ENCODE results near the gene VKORC1.
A peak's percentile ranks its signal among the peaks of the same experiment; 100 is the strongest.

VKORC1 gene

DNA sequence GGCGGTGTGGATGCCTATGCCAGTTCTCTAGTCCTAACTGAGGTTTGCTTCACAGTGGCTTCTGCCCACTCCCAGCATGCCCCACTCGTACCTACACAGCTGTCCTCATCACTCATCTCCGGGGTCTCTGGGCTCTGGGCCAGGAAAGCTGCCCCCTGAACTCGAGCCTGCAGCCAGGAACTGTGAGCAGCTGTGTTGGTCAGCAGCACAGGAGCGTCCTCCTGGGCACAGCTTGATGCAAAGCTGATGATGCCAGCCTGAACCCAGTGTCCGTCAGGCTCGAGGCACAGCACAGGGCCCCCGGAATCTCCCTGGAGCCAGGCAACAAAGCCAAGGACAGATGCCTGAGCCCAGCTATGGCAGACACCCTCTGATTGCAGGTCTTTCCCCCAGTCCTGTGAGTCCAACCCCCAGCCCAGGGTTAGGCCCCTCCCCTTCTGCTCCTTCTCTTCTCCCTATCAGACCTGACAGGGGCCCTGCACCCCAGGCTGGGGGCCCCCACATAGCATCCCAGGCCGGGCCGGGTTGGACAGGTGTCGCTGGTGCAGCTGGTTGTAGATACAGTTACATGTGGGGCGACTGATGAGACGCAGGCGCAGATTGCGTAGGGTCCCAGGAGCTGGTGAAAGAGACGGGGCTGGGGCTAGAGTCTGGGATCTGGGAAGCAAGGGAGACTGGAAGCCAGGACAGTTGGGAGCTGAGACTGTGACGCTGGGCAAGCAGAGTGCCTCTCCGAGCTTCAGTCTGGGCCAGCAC, 8.5 kb downstream of the VKORC1 start:
- Histone ChIP-seq H3K4me1 (ENCODE audit: insufficient read depth, poor library complexity, severe bottlenecking) (no peaks in the 10 kb centered on the region), H3K36me3 (ENCODE audit: low read depth) (peaks cover 33% of the 10 kb centered on the region), H3K4me3 (ENCODE audit: severe bottlenecking) (no peak overlapping the region), H3K27ac (ENCODE audit: poor library complexity, severe bottlenecking) (no peak overlapping the region), H3K9me3 (ENCODE audit: severe bottlenecking) (no peaks in the 10 kb centered on the region), H3K27me3 (ENCODE audit: insufficient read depth, poor library complexity, severe bottlenecking) (no peaks in the 10 kb centered on the region)
- TF ChIP-seq, protein P1, sequence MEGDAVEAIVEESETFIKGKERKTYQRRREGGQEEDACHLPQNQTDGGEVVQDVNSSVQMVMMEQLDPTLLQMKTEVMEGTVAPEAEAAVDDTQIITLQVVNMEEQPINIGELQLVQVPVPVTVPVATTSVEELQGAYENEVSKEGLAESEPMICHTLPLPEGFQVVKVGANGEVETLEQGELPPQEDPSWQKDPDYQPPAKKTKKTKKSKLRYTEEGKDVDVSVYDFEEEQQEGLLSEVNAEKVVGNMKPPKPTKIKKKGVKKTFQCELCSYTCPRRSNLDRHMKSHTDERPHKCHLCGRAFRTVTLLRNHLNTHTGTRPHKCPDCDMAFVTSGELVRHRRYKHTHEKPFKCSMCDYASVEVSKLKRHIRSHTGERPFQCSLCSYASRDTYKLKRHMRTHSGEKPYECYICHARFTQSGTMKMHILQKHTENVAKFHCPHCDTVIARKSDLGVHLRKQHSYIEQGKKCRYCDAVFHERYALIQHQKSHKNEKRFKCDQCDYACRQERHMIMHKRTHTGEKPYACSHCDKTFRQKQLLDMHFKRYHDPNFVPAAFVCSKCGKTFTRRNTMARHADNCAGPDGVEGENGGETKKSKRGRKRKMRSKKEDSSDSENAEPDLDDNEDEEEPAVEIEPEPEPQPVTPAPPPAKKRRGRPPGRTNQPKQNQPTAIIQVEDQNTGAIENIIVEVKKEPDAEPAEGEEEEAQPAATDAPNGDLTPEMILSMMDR (IDR thresholded peaks at IDR 0.05; ENCODE audit: poor library complexity, severe bottlenecking) = no peak
- DNase-seq (ENCODE audit: low spot score) (peak; percentile 62), ATAC-seq (ENCODE audit: low read depth) (no peak)

DNA sequence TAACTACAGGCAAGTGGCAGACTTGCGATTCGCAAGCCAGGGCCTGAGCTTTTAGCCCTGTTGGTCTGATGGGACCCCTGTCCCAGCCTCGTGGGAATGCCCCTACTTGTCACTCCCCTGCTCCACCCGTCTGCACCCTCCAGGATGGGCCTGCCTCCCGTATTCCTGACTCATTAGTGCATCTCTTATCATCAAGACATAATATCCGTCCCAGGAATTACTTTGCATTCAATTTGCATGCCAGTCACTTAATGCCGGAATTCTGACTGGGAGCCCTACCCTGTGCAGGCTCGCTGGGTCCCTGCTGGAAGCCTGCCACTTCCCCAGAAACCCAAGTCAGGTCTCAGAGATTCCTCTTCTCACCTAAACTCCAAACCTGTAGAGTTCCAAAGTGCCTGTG, 9.2 kb downstream of the VKORC1 start:
- TF ChIP-seq, protein P1 (IDR thresholded peaks at IDR 0.05; ENCODE audit: poor library complexity, severe bottlenecking) = no peak
- ATAC-seq (ENCODE audit: low read depth) (no peak), DNase-seq (ENCODE audit: low spot score) (no peak)
- H3K4me3 ChIP-seq (ENCODE audit: severe bottlenecking) = no peak overlapping the region
- no peaks in the 10 kb centered on the region for H3K27me3 ChIP-seq (ENCODE audit: insufficient read depth, poor library complexity, severe bottlenecking)
- no peaks in the 10 kb centered on the region for H3K9me3 ChIP-seq (ENCODE audit: severe bottlenecking)
- H3K36me3 ChIP-seq (ENCODE audit: low read depth) = peaks cover 33% of the 10 kb centered on the region
- no peak overlapping the region for H3K27ac ChIP-seq (ENCODE audit: poor library complexity, severe bottlenecking)
- H3K4me1 ChIP-seq (ENCODE audit: insufficient read depth, poor library complexity, severe bottlenecking) = no peaks in the 10 kb centered on the region

- H3K4me3 ChIP-seq (ENCODE audit: severe bottlenecking) = no peak overlapping the region
- ATAC-seq (ENCODE audit: low read depth) (no peak), DNase-seq (ENCODE audit: low spot score) (peak; percentile 56)
- H3K27me3 ChIP-seq (ENCODE audit: insufficient read depth, poor library complexity, severe bottlenecking) = no peaks in the 10 kb centered on the region
- peaks cover 37% of the 10 kb centered on the region for H3K36me3 ChIP-seq (ENCODE audit: low read depth)
- H3K4me1 ChIP-seq (ENCODE audit: insufficient read depth, poor library complexity, severe bottlenecking) = no peaks in the 10 kb centered on the region
- TF ChIP-seq, protein P1 (IDR thresholded peaks at IDR 0.05; ENCODE audit: poor library complexity, severe bottlenecking) = no peak
- H3K9me3 ChIP-seq (ENCODE audit: severe bottlenecking) = no peaks in the 10 kb centered on the region
- no peak overlapping the region for H3K27ac ChIP-seq (ENCODE audit: poor library complexity, severe bottlenecking)
Measured at GRCh38 chr16:31084584-31085302, 9.9 kb downstream of the VKORC1 start.

- Histone ChIP-seq H3K36me3 (ENCODE audit: low read depth) (peaks cover 36% of the 10 kb centered on the region), H3K9me3 (ENCODE audit: severe bottlenecking) (no peaks in the 10 kb centered on the region), H3K4me1 (ENCODE audit: insufficient read depth, poor library complexity, severe bottlenecking) (no peaks in the 10 kb centered on the region), H3K27ac (ENCODE audit: poor library complexity, severe bottlenecking) (no peak overlapping the region), H3K27me3 (ENCODE audit: insufficient read depth, poor library complexity, severe bottlenecking) (no peaks in the 10 kb centered on the region), H3K4me3 (ENCODE audit: severe bottlenecking) (no peak overlapping the region)
- ATAC-seq (ENCODE audit: low read depth) (no peak), DNase-seq (ENCODE audit: low spot score) (no peak)
- TF ChIP-seq, protein P1 (IDR thresholded peaks at IDR 0.05; ENCODE audit: poor library complexity, severe bottlenecking) = no peak
Measured at GRCh38 chr16:31083981-31084380, 10.6 kb downstream of the VKORC1 start.

- no peak for DNase-seq (ENCODE audit: low spot score)
- Histone ChIP-seq H3K4me1 (ENCODE audit: insufficient read depth, poor library complexity, severe bottlenecking) (no peaks in the 10 kb centered on the region), H3K4me3 (ENCODE audit: severe bottlenecking) (no peak overlapping the region), H3K27me3 (ENCODE audit: insufficient read depth, poor library complexity, severe bottlenecking) (no peaks in the 10 kb centered on the region), H3K27ac (ENCODE audit: poor library complexity, severe bottlenecking) (no peak overlapping the region), H3K9me3 (ENCODE audit: severe bottlenecking) (no peaks in the 10 kb centered on the region), H3K36me3 (ENCODE audit: low read depth) (peaks cover 38% of the 10 kb centered on the region)
- TF ChIP-seq, protein P1 (IDR thresholded peaks at IDR 0.05; ENCODE audit: poor library complexity, severe bottlenecking) = no peak
- ATAC-seq (ENCODE audit: low read depth) = no peak
Measured at GRCh38 chr16:31083556-31083955, 11.0 kb downstream of the VKORC1 start.
